ENCODE data around the gene KHDC4.

DNA sequence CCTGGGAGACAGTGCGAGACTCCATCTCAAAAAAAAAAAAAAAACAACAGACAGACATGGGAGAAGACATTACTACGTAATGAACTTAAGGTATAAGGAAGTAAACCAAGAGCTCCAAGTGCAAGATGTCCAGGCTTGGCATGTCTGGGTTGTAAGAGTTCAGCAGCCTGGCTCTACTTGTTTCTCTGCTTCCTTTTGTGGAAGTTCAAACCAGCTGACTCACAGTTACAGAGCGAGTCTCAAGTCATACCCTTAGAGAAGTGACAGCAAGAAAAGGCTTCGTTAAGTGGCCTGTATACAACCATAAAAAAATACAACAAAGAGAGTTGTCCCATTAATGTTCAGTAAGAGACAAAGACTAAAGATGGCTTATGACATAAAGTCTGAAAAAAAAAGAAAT lies 24.3 kb downstream of the KHDC4 start:
- TF ChIP-seq, protein P1, sequence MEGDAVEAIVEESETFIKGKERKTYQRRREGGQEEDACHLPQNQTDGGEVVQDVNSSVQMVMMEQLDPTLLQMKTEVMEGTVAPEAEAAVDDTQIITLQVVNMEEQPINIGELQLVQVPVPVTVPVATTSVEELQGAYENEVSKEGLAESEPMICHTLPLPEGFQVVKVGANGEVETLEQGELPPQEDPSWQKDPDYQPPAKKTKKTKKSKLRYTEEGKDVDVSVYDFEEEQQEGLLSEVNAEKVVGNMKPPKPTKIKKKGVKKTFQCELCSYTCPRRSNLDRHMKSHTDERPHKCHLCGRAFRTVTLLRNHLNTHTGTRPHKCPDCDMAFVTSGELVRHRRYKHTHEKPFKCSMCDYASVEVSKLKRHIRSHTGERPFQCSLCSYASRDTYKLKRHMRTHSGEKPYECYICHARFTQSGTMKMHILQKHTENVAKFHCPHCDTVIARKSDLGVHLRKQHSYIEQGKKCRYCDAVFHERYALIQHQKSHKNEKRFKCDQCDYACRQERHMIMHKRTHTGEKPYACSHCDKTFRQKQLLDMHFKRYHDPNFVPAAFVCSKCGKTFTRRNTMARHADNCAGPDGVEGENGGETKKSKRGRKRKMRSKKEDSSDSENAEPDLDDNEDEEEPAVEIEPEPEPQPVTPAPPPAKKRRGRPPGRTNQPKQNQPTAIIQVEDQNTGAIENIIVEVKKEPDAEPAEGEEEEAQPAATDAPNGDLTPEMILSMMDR (IDR thresholded peaks at IDR 0.05), result no peak
- TF ChIP-seq, protein P2, sequence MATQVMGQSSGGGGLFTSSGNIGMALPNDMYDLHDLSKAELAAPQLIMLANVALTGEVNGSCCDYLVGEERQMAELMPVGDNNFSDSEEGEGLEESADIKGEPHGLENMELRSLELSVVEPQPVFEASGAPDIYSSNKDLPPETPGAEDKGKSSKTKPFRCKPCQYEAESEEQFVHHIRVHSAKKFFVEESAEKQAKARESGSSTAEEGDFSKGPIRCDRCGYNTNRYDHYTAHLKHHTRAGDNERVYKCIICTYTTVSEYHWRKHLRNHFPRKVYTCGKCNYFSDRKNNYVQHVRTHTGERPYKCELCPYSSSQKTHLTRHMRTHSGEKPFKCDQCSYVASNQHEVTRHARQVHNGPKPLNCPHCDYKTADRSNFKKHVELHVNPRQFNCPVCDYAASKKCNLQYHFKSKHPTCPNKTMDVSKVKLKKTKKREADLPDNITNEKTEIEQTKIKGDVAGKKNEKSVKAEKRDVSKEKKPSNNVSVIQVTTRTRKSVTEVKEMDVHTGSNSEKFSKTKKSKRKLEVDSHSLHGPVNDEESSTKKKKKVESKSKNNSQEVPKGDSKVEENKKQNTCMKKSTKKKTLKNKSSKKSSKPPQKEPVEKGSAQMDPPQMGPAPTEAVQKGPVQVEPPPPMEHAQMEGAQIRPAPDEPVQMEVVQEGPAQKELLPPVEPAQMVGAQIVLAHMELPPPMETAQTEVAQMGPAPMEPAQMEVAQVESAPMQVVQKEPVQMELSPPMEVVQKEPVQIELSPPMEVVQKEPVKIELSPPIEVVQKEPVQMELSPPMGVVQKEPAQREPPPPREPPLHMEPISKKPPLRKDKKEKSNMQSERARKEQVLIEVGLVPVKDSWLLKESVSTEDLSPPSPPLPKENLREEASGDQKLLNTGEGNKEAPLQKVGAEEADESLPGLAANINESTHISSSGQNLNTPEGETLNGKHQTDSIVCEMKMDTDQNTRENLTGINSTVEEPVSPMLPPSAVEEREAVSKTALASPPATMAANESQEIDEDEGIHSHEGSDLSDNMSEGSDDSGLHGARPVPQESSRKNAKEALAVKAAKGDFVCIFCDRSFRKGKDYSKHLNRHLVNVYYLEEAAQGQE (IDR thresholded peaks at IDR 0.05; ENCODE audit: low read depth, low read length), result no peak
- TF ChIP-seq, protein P3, sequence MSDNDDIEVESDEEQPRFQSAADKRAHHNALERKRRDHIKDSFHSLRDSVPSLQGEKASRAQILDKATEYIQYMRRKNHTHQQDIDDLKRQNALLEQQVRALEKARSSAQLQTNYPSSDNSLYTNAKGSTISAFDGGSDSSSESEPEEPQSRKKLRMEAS (IDR thresholded peaks at IDR 0.05; ENCODE audit: low read depth), result no peak
- TF ChIP-seq SIN3A (IDR thresholded peaks at IDR 0.05; ENCODE audit: borderline replicate concordance, low read depth, low read length) (no peak), POLR2AphosphoS5 (IDR thresholded peaks at IDR 0.05; ENCODE audit: low read depth, low read length) (no peak), RAD21 (IDR thresholded peaks at IDR 0.05; ENCODE audit: low read length) (no peak)
